UCSD-AML1 (cell line): ENCODE data around the gene SLC7A7.
"Not testable (repeated sequence)": the region's sequence is repeated elsewhere in the genome, so short reads cannot be mapped to it uniquely, and the experiment has no call there.

Experiments used
- DNase-seq: peaks from one replicate; lab custom pipeline; 2025; ENCODE audit not compliant: unreplicated experiment; lab: John Stamatoyannopoulos, UW

Gene SLC7A7

GRCh38 chr14:22814941-22815713 lies at the start of gene SLC7A7:
SLC7A7 (minus strand) TSS chr14:22815435; CDS start chr14:22813398, 2,037 bp downstream.
- no peak for DNase-seq

GRCh38 chr14:22864979-22865378 lies 49.7 kb upstream of the SLC7A7 start:
- no peak for DNase-seq

GRCh38 chr14:22861651-22862050 lies 46.4 kb upstream of the SLC7A7 start:
- no peak for DNase-seq

GRCh38 chr14:22860377-22860776 lies 45.1 kb upstream of the SLC7A7 start:
- DNase-seq, result not testable (repeated sequence)

- no peak for DNase-seq
Observed at GRCh38 chr14:22856428-22856827, 41.2 kb upstream of the SLC7A7 start.

GRCh38 chr14:22854963-22855724 lies 39.9 kb upstream of the SLC7A7 start:
- no peak for DNase-seq

- not testable (repeated sequence) for DNase-seq
Observed at GRCh38 chr14:22854296-22854695, 39.1 kb upstream of the SLC7A7 start.

GRCh38 chr14:22852940-22853767 lies 37.9 kb upstream of the SLC7A7 start:
- DNase-seq, result peak; percentile 93

- no peak for DNase-seq
Observed at GRCh38 chr14:22852599-22852939, 37.3 kb upstream of the SLC7A7 start.

- DNase-seq, result not testable (repeated sequence)
Observed at GRCh38 chr14:22852178-22852577, 36.9 kb upstream of the SLC7A7 start.

- peak; percentile 88 for DNase-seq
Observed at GRCh38 chr14:22850944-22851764, 35.9 kb upstream of the SLC7A7 start.

GRCh38 chr14:22849212-22849819 lies 34.1 kb upstream of the SLC7A7 start:
- no peak for DNase-seq

GRCh38 chr14:22848351-22849164 lies 33.3 kb upstream of the SLC7A7 start:
- peak; percentile 72 for DNase-seq

GRCh38 chr14:22847661-22848341 lies 32.6 kb upstream of the SLC7A7 start:
- peak; percentile 68 for DNase-seq

- no peak for DNase-seq
Observed at GRCh38 chr14:22846811-22847307, 31.6 kb upstream of the SLC7A7 start.

GRCh38 chr14:22845821-22846625 lies 30.8 kb upstream of the SLC7A7 start:
- no peak for DNase-seq

- no peak for DNase-seq
Observed at GRCh38 chr14:22845103-22845394, 29.8 kb upstream of the SLC7A7 start.
